Midbrain (tissue), 1 donor: ENCODE results near the gene GOLGA6C.
"Not testable (repeated sequence)": the region's sequence is repeated elsewhere in the genome, so short reads cannot be mapped to it uniquely, and the experiment has no call there.

Experiments
- DNase-seq: peaks from one replicate; lab custom pipeline; 2025; lab: John Stamatoyannopoulos, UW

Gene GOLGA6C

GRCh38 chr15:75227112-75227511 is 31.0 kb upstream of the GOLGA6C start:
- DNase-seq = not testable (repeated sequence)

GRCh38 chr15:75227663-75228280 is 30.4 kb upstream of the GOLGA6C start:
- DNase-seq = no peak

- no peak for DNase-seq
Measured at GRCh38 chr15:75228787-75229186, 29.3 kb upstream of the GOLGA6C start.

GRCh38 chr15:75229191-75230015 is 28.7 kb upstream of the GOLGA6C start:
- DNase-seq = no peak

GRCh38 chr15:75230016-75230343 is 28.2 kb upstream of the GOLGA6C start:
- DNase-seq = no peak

GRCh38 chr15:75230551-75231371 is 27.4 kb upstream of the GOLGA6C start:
- DNase-seq = no peak

- no peak for DNase-seq
Measured at GRCh38 chr15:75231836-75232235, 26.3 kb upstream of the GOLGA6C start.

- no peak for DNase-seq
Measured at GRCh38 chr15:75232252-75232813, 25.8 kb upstream of the GOLGA6C start.

- no peak for DNase-seq
Measured at GRCh38 chr15:75232826-75233503, 25.2 kb upstream of the GOLGA6C start.

- DNase-seq = no peak
Measured at GRCh38 chr15:75233504-75234190, 24.5 kb upstream of the GOLGA6C start.

- DNase-seq = no peak
Measured at GRCh38 chr15:75234191-75234810, 23.8 kb upstream of the GOLGA6C start.

GRCh38 chr15:75235051-75235673 is 23.0 kb upstream of the GOLGA6C start:
- DNase-seq = no peak

GRCh38 chr15:75235760-75236729 is 22.1 kb upstream of the GOLGA6C start:
- no peak for DNase-seq

GRCh38 chr15:75237316-75237982 is 20.7 kb upstream of the GOLGA6C start:
- DNase-seq = no peak

- DNase-seq = no peak
Measured at GRCh38 chr15:75238150-75238549, 20.0 kb upstream of the GOLGA6C start.

GRCh38 chr15:75245741-75246140 is 12.4 kb upstream of the GOLGA6C start:
- not testable (repeated sequence) for DNase-seq

GRCh38 chr15:75248991-75249390 is 9.1 kb upstream of the GOLGA6C start:
- DNase-seq = not testable (repeated sequence)

- DNase-seq = no peak
Measured at GRCh38 chr15:75249726-75250125, 8.4 kb upstream of the GOLGA6C start.

- DNase-seq = not testable (repeated sequence)
Measured at GRCh38 chr15:75251343-75251742, 6.8 kb upstream of the GOLGA6C start.
